ENCODE measurements around the gene ADAP2.
"Not testable (repeated sequence)": the region's sequence is repeated elsewhere in the genome, so short reads cannot be mapped to it uniquely, and the experiment has no call there.

Gene ADAP2

DNA sequence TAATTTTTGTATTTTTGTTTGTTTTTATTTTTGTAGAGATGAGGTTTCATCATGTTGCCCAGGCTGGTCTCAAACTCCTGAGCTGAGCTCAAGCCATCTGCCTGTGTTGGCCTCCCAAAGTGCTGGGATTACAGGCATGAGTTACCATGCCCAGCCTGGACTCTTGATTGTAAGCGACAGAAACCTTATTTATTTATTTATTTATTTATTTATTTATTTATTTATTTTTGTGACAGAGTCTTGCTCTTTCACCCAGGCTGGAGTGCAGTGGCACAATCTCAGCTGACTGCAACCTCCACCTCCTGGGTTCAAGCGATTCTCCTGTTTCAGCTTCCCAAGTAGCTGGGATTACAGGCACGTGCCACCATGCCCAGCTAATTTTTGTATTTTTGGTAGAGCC lies 8.1 kb downstream of the ADAP2 start:
- not testable (repeated sequence) for DNase-seq (ENCODE audit: low spot score)

DNA sequence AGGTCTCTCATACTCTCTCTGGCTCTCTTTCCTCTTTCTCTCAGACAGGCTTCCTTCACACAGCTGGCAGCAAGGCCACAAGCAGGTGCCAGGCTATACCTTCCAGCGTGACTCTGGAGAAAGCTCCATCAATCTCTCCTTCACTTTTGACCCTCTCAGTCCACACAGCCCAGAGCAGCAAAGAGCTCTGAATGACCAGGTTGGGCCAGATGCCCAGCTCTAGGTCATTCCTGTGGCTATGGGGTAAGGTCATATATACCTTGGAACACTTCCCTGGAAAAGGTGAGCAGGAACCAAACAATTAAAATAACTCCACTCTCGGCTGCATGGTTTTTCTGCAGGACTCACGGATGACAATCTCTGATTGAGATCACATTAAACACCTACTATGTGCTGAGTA lies 8.8 kb downstream of the ADAP2 start:
- DNase-seq (ENCODE audit: low spot score): no peak

DNA sequence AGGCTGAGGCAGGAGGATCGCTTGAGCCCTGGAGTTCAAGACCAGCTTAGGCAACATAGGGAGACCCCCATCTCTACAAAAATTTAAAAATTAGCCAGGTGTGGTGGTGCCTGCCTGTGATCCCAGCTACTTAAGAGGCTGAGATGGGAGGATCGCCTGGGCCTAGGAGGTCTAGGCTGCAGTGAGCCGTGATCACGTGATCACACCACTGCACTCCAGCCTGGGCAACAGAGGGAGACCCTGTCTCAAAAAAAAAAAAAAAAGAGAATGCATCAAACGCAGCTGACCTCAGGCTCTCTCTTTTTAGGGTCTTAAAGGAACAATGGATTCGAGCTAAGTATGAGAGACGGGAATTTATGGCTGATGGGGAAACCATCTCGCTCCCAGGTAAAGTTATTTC lies 9.8 kb downstream of the ADAP2 start:
- DNase-seq (ENCODE audit: low spot score): not testable (repeated sequence)

DNA sequence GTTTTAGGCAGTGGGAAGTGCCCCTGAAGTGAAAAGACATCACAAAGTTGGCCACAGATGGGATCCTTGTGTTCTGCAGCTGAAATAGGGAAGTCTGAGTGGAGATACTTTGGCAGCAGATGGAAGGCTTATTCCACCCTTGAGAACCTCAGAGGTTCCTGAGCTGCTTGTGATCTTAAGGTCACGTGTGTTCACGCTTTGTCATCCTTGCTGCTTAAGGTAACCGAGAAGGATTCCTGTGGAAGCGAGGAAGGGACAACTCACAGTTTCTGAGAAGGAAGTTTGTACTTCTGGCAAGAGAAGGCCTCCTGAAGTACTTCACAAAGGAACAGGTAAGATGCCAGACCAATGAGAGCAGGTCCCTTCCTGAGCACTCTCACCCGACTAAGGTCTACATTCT lies 12.2 kb downstream of the ADAP2 start:
- DNase-seq (ENCODE audit: low spot score): no peak

DNA sequence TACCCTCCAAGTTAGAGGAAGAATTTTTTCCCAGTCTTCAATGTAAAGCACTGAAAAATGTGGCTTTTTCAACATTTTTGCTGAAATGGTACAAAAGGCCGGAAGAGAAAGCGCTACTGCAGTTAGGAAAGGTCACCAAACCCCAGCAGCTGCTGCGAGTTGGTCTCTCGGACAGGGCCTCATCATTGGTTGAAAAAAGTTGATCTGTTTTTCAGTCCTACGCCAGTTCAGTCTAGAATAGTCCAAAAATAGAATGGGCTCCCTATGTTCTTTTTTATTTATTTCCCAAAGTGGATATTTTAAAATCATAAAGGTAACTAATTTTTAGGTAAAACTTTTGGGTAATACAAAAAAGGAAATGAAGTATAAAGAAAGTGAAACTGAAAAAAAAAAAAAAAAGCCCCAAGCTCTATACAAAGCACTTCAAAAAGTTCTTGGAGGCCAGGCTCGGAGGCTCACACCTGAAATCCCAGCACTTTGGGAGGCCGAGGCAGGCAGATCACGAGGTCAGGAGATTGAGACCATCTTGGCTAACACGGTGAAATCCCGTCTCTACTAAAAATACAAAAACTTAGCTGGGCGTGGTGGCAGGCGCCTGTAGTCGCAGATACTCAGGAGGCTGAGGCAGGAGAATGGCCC lies 17.4 kb downstream of the ADAP2 start:
- no peak for DNase-seq (ENCODE audit: low spot score)

DNA sequence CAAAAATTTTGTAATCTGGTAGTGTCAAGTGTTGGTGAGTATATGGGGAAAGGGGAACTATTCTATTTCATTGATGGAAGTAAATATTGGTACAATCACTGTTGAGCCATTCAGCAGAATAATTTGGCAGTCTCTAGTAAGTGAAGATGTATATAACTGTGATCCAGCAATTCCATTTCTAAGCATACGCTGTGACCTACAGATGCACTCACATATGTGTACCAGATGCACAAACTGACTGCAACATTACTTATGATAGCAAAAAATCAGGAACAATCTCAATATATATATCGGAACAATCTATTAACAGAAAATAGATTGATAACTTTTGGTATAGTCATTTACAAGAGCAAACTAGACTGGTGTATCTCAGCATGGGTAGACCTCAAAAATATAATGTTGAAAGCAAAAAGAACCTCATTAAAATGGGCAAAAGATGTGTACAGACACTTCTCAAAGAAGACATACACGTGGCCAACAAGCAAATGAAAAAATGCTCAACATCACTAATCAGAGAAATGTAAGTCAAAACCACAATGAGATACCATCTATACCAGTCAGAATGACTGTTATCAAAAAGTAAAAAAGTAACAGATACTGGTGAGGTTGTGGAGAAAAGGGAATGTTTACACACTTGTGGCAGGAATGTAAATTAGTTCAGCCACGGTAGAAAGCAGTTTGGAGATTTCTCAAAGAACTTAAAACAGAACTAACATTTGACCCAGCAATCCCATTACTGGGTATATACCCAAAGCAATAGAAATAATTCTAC lies 20.7 kb downstream of the ADAP2 start:
- no peak for DNase-seq (ENCODE audit: low spot score)

DNA sequence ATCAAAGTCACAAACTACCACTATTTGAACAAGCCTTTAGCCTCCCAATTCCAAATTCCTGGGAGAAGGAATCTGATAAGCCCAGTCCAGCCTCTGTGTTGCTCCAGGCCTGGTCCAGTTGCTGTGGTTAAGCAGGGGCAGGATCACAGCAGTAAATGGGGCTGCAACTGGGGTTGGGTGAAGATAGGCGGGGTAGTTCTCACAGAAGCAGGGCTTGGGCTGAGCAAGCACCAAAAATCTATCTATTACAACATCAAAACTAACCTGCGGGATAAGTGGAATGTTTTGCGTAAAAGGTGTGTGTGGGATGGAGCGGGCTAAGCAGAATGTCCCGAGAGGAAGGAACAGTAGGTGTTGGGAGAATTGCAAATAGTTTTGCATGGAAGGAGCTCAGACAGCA lies 26.1 kb downstream of the ADAP2 start:
- DNase-seq (ENCODE audit: low spot score): no peak

DNA sequence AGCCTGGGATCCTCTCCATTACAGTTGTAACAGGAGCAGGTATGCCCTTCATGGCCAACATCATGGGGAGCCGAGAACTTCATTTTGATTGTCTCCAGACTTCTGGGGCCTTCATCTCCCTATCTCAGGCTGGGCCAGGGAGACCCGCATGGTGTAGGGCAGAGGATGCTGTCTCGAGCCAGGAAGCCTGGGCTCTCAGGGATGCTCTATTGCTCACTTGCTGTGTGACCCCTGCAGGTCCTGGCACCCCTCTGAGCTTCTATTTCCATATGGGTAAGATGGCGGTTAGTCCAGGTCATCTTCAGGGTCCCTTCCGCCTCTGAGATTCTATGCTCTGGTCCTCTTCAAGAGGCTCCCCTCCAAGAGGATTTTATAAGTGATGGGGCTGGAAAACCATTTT lies 28.4 kb downstream of the ADAP2 start:
- no peak for DNase-seq (ENCODE audit: low spot score)

DNA sequence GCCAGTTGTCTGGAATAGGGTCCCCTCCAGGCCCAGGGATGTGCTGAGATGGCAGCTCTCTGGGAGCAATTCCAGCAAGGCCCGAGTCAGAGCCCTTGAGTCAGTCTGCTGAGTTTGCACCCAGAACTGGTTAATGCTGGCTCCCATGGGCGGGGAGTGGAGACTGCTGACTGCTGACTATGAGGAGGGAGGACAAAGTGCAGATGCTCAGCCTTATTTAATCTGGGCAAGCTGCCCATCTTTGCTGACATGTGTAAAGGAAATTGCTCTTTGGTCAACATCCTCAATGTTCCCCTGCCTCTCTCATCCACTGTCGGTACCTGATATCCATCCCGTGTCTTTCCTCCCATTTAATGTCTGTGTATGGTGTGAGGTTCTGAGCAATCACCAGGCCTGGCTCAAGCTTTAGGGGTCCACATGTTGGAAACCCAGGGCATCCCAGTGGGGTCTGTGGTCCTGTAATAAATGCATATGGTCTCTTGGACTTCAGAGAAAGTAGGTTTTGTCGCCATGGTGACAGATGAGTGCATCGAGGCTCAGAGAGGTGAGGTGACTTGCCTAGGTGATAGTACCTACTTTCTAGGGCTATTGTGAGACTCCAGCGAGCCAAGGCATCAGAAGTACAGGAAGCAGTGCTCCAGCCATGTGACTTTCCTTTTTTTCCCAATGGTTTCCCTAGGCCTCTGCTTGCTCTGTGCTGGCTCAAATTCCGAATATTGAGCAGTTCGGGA lies 29.1 kb downstream of the ADAP2 start:
- DNase-seq (ENCODE audit: low spot score): peak; percentile 84

DNA sequence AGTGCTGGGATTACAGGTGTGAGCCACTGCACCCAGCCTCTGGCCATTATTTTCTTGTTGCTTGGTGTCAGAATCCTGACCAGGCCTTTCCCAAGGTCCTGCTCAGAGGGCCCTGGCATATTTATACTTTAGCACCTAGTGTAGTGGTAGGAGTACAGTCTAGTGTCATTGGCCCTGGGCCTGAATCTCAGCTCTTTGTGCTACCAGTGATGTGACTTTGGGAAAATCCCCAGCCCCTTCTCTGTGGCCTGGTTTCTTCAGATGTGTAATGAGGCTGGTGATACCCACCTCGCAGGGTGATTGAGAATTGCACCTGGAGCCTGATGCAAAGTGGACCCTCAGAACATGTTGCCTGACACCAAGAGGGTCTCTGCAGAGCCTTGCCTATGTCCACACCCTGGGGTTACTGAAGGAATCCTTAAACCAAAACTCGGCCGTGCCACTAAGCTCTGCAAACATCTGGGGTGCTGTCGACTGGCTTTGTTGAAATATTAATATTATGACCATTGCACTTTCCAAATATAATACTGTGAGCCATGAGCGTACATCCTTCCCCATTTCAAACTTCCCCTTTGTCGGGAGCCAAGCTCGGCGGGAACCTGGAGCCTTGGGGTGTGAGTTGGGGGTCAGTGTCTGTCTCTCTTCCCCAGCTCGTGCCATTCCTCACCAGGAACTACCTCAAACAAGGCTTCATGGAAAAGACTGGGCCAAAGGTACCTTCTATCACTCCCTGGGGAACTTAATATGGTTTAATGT lies 31.1 kb downstream of the ADAP2 start:
- no peak for DNase-seq (ENCODE audit: low spot score)

DNA sequence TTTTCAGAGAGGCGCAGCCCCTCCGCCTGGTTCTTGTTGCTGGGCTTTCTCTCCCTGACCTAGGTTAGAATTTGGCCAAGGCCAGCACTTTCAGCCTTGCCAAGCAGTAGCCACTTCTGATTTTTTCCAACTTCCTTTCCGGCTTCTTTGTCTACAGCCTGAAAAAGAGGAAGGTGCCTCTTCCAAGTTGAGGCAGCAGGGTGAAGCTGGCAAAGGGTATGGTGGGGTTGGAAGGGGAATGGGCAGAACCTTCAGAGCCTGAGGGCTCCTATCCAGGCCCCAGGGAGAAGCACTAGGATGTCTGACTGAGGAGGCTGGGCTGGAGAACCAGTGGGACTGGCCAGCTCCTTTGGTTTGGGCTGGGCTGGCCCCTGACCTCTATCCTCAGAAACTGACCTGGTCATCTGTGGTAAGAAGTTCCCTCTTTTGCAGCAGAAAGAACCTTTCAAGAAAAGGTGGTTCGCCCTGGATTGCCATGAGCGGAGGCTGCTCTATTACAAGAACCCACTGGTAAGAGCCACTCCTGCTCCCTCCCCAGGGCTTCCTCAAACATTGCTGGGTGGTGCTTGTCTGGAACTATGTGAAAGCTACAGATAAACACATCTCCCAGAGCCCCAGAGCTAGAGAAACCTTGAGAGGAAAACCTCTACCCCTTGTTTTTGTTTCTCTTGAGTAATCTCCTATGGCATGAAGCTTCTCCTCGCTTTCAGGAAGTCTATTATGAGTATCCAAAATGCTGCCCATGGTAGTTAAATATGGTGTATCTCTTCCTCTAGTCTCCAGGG lies 32.5 kb downstream of the ADAP2 start:
- DNase-seq (ENCODE audit: low spot score): peak; percentile 81

DNA sequence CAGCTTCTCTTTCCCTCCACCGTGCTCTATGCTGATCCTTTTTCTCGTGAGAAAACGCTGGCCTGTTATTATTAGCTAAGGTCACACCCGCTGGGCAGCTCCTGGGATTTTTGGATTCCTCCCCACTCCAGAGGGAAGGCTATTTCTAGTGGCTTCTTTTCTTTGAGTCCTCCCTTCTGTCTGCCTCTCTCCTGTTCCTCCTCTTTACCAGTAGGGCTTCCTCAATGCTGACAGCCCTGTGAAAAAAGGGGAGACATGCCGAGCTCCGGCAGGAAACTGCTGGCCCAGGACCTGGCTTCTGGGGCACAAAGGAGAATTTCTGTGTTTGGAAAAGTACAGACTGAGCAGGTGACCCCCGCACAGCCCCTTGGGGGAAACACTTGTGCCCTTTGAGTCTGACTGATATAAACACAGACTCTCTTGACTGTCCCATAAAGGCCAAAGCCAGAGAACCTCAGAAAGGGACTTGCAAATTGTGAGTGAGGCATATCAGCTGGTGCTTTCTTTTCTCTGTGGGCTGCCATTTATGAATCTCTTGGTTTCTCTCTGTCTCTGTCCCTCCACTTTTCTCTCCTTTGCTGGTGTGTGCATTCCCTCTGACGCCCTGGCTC lies 35.1 kb downstream of the ADAP2 start:
- no peak for DNase-seq (ENCODE audit: low spot score)

DNA sequence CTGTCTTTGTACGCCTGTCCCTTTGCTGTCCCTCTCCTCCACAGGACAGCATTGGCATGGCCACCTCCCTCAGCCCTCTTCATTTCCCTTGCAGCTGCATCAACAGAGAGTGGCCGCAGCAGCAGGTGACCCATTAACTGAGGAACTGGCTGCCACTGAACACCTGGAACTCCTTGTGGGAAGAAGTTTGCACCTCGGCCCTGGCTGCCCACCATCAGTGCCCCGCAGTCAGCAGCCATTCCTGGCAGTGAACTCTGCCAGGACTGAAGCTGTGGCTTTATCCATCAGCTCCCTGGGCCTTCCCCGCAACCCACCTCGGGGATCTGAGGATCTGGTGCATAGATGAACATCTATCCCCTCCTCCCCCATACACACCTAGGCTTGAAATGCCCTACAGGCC lies 36.0 kb downstream of the ADAP2 start:
- DNase-seq (ENCODE audit: low spot score): no peak

DNA sequence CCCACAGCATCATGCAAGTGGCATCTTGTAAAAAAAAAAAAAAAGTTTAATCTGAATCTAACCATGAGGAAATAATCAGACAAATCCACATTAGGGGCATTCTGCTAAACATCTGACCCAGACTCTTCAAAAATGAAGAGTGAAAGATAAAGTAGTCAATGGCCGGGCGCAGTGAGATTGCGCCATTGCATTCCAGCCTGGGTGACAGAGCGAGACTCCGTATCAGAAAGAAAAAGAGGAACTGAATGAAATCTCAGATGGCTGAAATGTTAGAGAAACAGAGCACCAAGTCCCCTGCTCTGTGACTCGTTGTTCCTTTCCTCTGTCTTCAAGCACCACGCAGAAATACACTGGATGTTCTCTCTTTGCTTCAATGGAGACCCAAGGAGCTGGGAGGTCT lies 36.4 kb downstream of the ADAP2 start:
- no peak for DNase-seq (ENCODE audit: low spot score)

DNA sequence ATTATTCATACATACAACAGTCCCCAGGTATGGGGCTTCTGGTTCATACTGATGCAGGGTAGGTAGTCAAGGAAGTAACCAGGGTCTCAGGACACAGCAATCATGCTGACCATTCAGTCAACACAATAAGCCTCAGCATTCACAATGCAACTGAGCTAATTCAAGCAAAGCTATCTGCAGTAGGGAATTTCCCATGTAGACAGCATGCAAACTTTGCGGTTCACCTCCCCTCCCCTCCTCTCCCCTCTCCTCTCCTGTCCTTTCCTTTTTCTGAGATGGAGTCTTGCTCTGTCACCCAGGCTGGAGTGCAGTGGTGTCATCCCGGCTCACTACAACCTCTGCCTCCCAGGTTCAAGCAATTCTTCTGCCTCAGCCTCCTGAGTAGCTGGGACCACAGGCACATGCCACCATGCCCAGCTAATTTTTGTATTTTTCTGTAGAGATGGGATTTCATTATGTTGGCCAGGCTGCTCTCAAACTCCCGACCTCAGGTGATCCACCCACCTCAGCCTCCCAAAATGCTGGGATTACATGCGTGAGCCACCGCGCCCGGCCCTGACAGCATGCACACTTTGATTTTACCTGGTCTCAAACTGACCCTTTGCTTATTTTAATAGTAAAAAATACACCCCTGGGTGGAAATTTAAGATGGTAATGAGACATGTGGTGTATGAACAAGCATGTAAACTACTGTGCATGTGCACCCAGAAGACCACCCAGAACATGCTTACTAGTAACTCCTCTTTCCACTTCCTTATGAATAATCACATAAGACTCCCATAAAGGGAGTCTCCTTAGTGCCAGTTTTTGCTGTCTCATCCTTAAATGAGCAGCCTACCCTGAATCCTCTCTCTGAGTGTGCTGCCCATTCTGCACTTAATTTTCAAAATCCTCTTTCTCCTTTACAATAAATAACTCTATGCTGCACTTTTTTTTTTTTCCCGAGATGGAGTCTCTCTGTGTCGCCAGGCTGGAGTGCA lies 39.8 kb downstream of the ADAP2 start:
- no peak for DNase-seq (ENCODE audit: low spot score)

DNA sequence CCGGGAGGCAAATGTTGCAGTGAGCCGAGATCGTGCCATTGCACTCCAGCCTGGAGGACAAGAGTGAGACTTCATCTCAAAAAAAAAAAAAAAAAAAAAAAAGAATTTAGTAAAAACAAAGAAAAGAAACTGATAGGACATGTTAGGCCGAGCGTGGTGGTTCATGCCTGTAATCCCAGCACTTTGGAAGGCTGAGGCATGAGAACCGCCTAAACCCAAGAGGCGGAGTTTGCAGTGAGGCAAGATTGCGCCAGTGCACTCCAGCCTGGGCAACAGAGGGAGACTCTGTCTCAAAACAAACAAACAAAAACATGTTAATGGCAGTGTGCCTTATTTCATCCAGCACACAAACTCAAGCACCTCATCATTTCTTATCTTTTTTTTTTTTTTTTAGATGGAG lies 42.6 kb downstream of the ADAP2 start:
- DNase-seq (ENCODE audit: low spot score): not testable (repeated sequence)

DNA sequence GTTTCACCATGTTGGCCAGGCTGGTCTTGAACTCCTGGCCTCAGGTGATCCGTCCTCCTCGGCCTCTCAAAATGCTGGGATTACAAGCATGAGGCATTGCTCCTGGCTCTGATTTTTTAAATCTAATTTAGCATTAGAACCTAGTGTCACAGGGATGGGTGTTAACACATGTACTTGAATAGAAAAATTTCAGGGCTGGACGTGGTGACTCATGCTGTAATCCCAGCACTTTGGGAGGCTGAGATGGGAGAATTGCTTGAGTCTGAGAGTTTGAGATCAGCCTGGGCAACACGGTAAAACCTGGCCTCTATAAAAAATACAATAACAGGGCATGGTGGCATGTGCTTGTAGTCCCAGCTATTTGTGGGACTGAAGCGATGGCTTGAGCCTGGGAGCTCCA lies 43.1 kb downstream of the ADAP2 start:
- DNase-seq (ENCODE audit: low spot score): no peak

DNA sequence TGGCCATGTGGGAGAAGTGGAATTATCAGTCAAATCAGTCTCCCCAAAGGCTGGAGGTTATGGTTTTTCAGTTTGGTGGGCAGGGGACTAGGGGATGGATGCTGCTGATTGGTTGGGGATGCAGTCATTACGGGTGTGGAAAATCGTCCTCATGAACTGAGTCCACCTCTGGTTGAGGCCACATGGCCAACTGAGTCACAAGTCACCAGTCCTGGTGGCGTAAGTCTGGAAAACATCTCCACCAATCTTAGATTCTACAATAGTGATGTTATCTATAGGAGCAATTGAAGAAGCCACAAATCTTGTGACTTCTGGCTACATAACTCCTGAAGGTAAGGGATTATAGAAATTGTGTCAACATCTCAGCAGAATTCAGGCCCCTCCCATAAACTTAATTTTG lies 43.9 kb downstream of the ADAP2 start:
- DNase-seq (ENCODE audit: low spot score): no peak

DNA sequence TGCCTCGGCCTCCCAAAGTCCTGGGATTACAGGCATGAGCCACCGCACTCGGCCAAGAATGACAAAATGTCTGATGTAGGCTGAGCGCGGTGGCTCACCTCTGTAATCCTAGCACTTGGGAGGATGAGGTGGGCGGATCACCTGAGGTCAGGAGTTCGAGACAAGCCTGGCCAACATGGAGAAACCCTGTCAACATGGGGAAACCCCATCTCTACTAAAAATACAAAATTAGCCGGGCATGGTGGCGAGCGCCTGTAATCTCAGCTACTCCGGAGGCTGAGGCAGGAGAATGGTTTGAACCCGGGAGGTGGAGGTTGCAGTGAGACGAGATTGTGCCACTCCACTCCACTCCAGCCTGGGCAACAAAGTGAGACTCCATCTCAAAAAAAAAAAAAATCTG lies 46.2 kb downstream of the ADAP2 start:
- not testable (repeated sequence) for DNase-seq (ENCODE audit: low spot score)
